HCT116 (cell line): ENCODE results near the gene KRT6C. TPM values are rescaled to one million over a fixed set of nuclear protein-coding genes. Genes with fewer than 3 reads are reported as not detected.

Experiments used
- ATAC-seq: fragments of 200-7000 bp; cut with Tn5 transposase; 2 replicates; pipeline ENCODE4 v1.9.1; 2020; ENCODE audit warnings: mild to moderate bottlenecking, moderate library complexity
- BruUV-seq: library from RNA; stranded (reverse); fragments of 400-500 nt; replicated peaks from 2 replicates; lab custom pipeline; 2021; lab: Mats Ljungman, UMichigan
- CTCF ChIA-PET: fragments of 300-600 bp; sonication (Branson Sonifier 250); formaldehyde crosslinking; loops from one replicate; lab custom pipeline; 2021; ENCODE audit warnings: antibody characterized with exemption; lab: Charles Lee
- POLR2A ChIA-PET: fragments of 300-600, 350-600 bp; sonication (Branson Sonifier 250); formaldehyde crosslinking; loops from one replicate; lab custom pipeline; 2021; ENCODE audit warnings: antibody characterized with exemption; lab: Charles Lee
- RAD21 ChIA-PET, 2 experiments: fragments of 300-600 bp; sonication (Branson Sonifier 250); formaldehyde crosslinking; loops; one replicate each; lab custom pipeline; 2023; ENCODE audit warnings: low total read pairs in 2 of 2; ENCODE audit not compliant: uncharacterized antibody in 2 of 2, unreplicated experiment in 2 of 2, low non-redundant PET in 1 of 2; lab: Charles Lee
- DNase-seq: peaks from one replicate; pipeline ENCODE4 v3.0.0-alpha.2; 2010; ENCODE audit warnings: low read depth, low spot score
- H2AFZ ChIP-seq: fragments of 200-600 bp; shearing (Covaris generic), sonication (generic); 2 replicates; pipeline ENCODE4 v1.6.1; 2017; ENCODE audit warnings: low read depth, mixed run types, mixed read lengths, antibody characterized with exemption, low read length; ENCODE audit not compliant: poor library complexity, severe bottlenecking
- H3K27ac ChIP-seq: 2 replicates; pipeline ENCODE4 v1.5.1; 2012; ENCODE audit warnings: low read depth, low read length
- H3K27me3 ChIP-seq: fragments of 200-600 bp; sonication (generic); 2 replicates; pipeline ENCODE4 v1.6.1; 2016; ENCODE audit warnings: mixed run types, low read length, mixed read lengths; ENCODE audit not compliant: insufficient read depth
- H3K36me3 ChIP-seq, 2 experiments: fragments of 200-500 bp in 1 of 2; fragments of 200-600 bp in 1 of 2; sonication (Bioruptor generic) in 1 of 2; sonication (generic) in 1 of 2; 2 replicates each; pipeline versions ENCODE4 v1.5.1 to v1.6.1; 2014 to 2016; ENCODE audit warnings: low read length in 2 of 2, inconsistent platforms in 1 of 2, mixed read lengths in 1 of 2, mixed run types in 1 of 2; ENCODE audit not compliant: insufficient read depth in 2 of 2, control insufficient read depth in 1 of 2
- H3K4me1 ChIP-seq, 2 experiments: fragments of 200-600 bp in 1 of 2; sonication (generic) in 1 of 2; 2 replicates each; pipeline versions ENCODE4 v1.5.1 to v1.6.1; 2012 to 2017; ENCODE audit warnings: low read length in 2 of 2, inconsistent platforms in 1 of 2, mild to moderate bottlenecking in 1 of 2, mixed read lengths in 1 of 2, mixed run types in 1 of 2, moderate library complexity in 1 of 2; ENCODE audit not compliant: insufficient read depth in 2 of 2, control insufficient read depth in 1 of 2
- H3K4me2 ChIP-seq: fragments of 200-600 bp; sonication (generic); 2 replicates; pipeline ENCODE4 v1.6.1; 2017; ENCODE audit warnings: mixed run types, low read length, mixed read lengths
- H3K4me3 ChIP-seq, 2 experiments: fragments of 200-600 bp in 1 of 2; sonication (generic) in 1 of 2; replicated peaks in 1 of 2; 2 replicates each; pipeline ENCODE4 v1.5.1; 2011 to 2016; ENCODE audit warnings: low read length in 2 of 2, control low read depth in 1 of 2, low read depth in 1 of 2, mild to moderate bottlenecking in 1 of 2, mixed read lengths in 1 of 2, mixed run types in 1 of 2
- H3K79me2 ChIP-seq: fragments of 200-600 bp; sonication (generic); 2 replicates; pipeline ENCODE4 v1.6.1; 2017; ENCODE audit warnings: mild to moderate bottlenecking, mixed run types, low read length, moderate library complexity, mixed read lengths; ENCODE audit not compliant: insufficient read depth
- H3K9ac ChIP-seq: fragments of 200-600 bp; sonication (generic); 2 replicates; pipeline ENCODE4 v1.6.1; 2016; ENCODE audit warnings: low read length, mixed read lengths
- H3K9me2 ChIP-seq: fragments of 200-600 bp; sonication (generic), shearing (Covaris generic); 2 replicates; pipeline ENCODE4 v1.6.1; 2017; ENCODE audit warnings: mixed run types, mild to moderate bottlenecking, moderate library complexity; ENCODE audit not compliant: insufficient read depth
- H3K9me3 ChIP-seq, 2 experiments: fragments of 200-500 bp in 1 of 2; fragments of 200-600 bp in 1 of 2; sonication (Bioruptor generic) in 1 of 2; sonication (generic) in 1 of 2; 2 replicates each; pipeline ENCODE4 v1.6.1; 2014 to 2017; ENCODE audit warnings: low read length in 2 of 2, mixed read lengths in 2 of 2, inconsistent platforms in 1 of 2, low read depth in 1 of 2, mild to moderate bottlenecking in 1 of 2, mixed run types in 1 of 2, moderate library complexity in 1 of 2; ENCODE audit not compliant: control insufficient read depth in 1 of 2, insufficient read depth in 1 of 2
- H4K20me1 ChIP-seq: fragments of 200-600 bp; sonication (generic), shearing (Covaris generic); 2 replicates; pipeline ENCODE4 v1.6.1; 2017; ENCODE audit warnings: mixed run types, mild to moderate bottlenecking, moderate library complexity; ENCODE audit not compliant: insufficient read depth
- ATF3 ChIP-seq: IDR thresholded peaks from 2 replicates; pipeline ENCODE4 v1.6.1; 2012
- CBX3 ChIP-seq: IDR thresholded peaks from 2 replicates; pipeline ENCODE4 v1.6.1; 2012; ENCODE audit warnings: low read depth
- CEBPB ChIP-seq: IDR thresholded peaks from 2 replicates; pipeline ENCODE4 v1.6.1; 2012; ENCODE audit warnings: low read depth
- EGR1 ChIP-seq: IDR thresholded peaks from 2 replicates; pipeline ENCODE4 v1.6.1; 2012; ENCODE audit warnings: low read depth
- EZH2phosphoT487 ChIP-seq: fragments of 200-600 bp; IDR thresholded peaks from 2 replicates; pipeline ENCODE4 v1.6.1; 2018; ENCODE audit warnings: antibody characterized with exemption, borderline replicate concordance
- FOSL1 ChIP-seq: IDR thresholded peaks from 2 replicates; pipeline ENCODE4 v1.6.1; 2012; ENCODE audit warnings: low read depth
- JUND ChIP-seq: IDR thresholded peaks from 2 replicates; pipeline ENCODE4 v1.6.1; 2012
- POLR2A ChIP-seq: IDR thresholded peaks from 2 replicates; pipeline ENCODE4 v1.7.0; 2011; ENCODE audit warnings: borderline replicate concordance; ENCODE audit not compliant: insufficient read depth, insufficient read length; ENCODE audit errors: extremely low read depth
- POLR2AphosphoS5 ChIP-seq: IDR thresholded peaks from 2 replicates; pipeline ENCODE4 v1.6.1; 2011; ENCODE audit warnings: mild to moderate bottlenecking, low read depth, low read length, moderate library complexity
- REST ChIP-seq: IDR thresholded peaks from 2 replicates; pipeline ENCODE4 v1.6.1; 2012; ENCODE audit warnings: low read depth
- SP1 ChIP-seq: IDR thresholded peaks from 2 replicates; pipeline ENCODE4 v1.6.1; 2012; ENCODE audit warnings: low read depth
- TCF7L2 ChIP-seq: IDR thresholded peaks from 2 replicates; pipeline ENCODE4 v1.7.0; 2011; ENCODE audit warnings: borderline replicate concordance, inconsistent platforms; ENCODE audit not compliant: insufficient read depth, insufficient read length; ENCODE audit errors: extremely low read depth
- YY1 ChIP-seq: IDR thresholded peaks from 2 replicates; pipeline ENCODE4 v1.6.1; 2011; ENCODE audit warnings: low read length, low read depth, moderate library complexity, mild to moderate bottlenecking; ENCODE audit not compliant: insufficient replicate concordance; ENCODE audit errors: extremely low read depth
- ZBTB33 ChIP-seq: IDR thresholded peaks from 2 replicates; pipeline ENCODE4 v1.6.1; 2011; ENCODE audit warnings: mild to moderate bottlenecking, low read length, moderate library complexity; ENCODE audit not compliant: insufficient replicate concordance; ENCODE audit errors: extremely low read depth
- ZFX ChIP-seq: fragments of 450-650 bp; IDR thresholded peaks from 2 replicates; pipeline ENCODE4 v1.6.1; 2017
- ZNF274 ChIP-seq: fragments of 200-500 bp; sonication (Bioruptor generic); IDR thresholded peaks from 2 replicates; pipeline ENCODE4 v1.6.1; 2014; ENCODE audit warnings: mild to moderate bottlenecking, low read depth, low read length, inconsistent platforms
- intact Hi-C: fragments of 100-400 bp; cut with micrococcal nuclease; formaldehyde crosslinking; loops from 2 replicates; pipeline ENCODE4 v1.10.0; 2022
- total RNA-seq: library from RNA; stranded (reverse); gene quantifications from one replicate; pipeline ENCODE4 v1.2.1, GENCODE V29; 2021; ENCODE audit not compliant: unreplicated experiment
- TF ChIP-seq, protein P1 (sequence below): IDR thresholded peaks from 2 replicates; pipeline ENCODE4 v1.6.1; 2012

KRT6C gene
- total RNA-seq, 1 experiment from 2014 or later, result not detected

DNA sequence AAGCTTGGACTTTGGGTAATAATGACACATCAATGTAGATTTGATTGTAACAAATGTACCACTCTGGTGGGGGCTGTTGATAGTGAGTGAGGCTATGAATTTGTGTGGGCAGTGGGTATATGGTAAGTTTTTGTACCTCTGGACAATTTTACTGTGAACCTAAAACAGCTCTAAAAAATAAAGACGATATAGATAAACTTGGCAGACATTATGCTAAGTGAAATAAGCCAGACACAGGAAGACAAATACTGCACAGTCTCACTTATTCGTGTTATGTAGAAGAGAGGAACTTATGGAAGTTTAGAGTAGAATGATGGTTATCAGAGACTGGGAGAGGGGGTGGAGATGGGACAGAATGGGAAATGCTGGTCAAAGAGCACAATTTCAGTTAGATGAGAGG, 8.7 kb downstream of the KRT6C start:
- Histone ChIP-seq H2AFZ (no peak overlapping the region), H3K36me3 (no peaks in the 10 kb centered on the region), H3K4me2 (no peak overlapping the region), H3K27ac (no peak overlapping the region), H3K9me3 (no peaks in the 10 kb centered on the region), H4K20me1 (no peaks in the 10 kb centered on the region), H3K9ac (no peak overlapping the region), H3K4me3 (no peak overlapping the region), H3K27me3 (no peaks in the 10 kb centered on the region), H3K79me2 (no peaks in the 10 kb centered on the region), H3K9me2 (no peaks in the 10 kb centered on the region), H3K4me1 (no peaks in the 10 kb centered on the region)
- ChIA-PET CTCF (no interaction called here), POLR2A (no interaction called here), RAD21 (no interaction called here)
- no TSS peak for BruUV-seq
- DNase-seq, result no peak
- no peak for ATAC-seq
- intact Hi-C loops, result no loop called here
- TF ChIP-seq CBX3 (no peak), ZNF274 (no peak), POLR2A (no peak), SP1 (no peak), FOSL1 (no peak), REST (no peak), ZFX (no peak), YY1 (no peak), TCF7L2 (no peak), ZBTB33 (no peak), CEBPB (no peak), JUND (no peak), EGR1 (no peak), ATF3 (no peak), POLR2AphosphoS5 (no peak), EZH2phosphoT487 (no peak)
- TF ChIP-seq, protein P1, sequence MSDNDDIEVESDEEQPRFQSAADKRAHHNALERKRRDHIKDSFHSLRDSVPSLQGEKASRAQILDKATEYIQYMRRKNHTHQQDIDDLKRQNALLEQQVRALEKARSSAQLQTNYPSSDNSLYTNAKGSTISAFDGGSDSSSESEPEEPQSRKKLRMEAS, result no peak
